HG02943 (cell line): ENCODE measurements around the gene GPRC5C.
"Not testable (repeated sequence)": the region's sequence is repeated elsewhere in the genome, so short reads cannot be mapped to it uniquely, and the experiment has no call there.

Source experiments
- ATAC-seq: cut with Tn5 transposase; IDR thresholded peaks from one replicate; pipeline ENCODE4 v1.9.1; 2021; ENCODE audit warnings: mild to moderate bottlenecking, low read depth, moderate library complexity; ENCODE audit not compliant: unreplicated experiment

Gene GPRC5C

GRCh38 chr17:74405311-74405710 is 26.6 kb upstream of the GPRC5C start:
- ATAC-seq: not testable (repeated sequence)

GRCh38 chr17:74407384-74407783 is 24.5 kb upstream of the GPRC5C start:
- no peak for ATAC-seq

DNA sequence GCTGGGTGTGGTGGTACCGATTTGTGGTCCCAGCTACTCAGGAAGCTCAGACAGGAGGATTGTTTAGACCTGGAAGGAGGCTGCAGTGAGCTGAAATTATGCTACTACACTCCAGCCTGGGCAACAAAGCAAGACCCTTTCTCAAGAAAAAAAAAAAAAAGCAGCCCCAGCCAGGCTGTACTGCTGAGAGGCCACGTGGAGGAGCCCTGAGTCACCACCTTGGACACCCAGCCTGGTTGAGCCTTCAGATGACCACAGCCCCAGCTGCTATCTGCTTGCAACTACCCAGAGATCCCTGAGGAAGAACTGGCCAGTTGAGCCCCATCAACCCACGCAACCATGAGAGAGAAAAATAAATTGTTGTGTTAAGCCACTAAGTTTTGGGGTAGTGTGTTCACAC is 23.6 kb upstream of the GPRC5C start:
- no peak for ATAC-seq

DNA sequence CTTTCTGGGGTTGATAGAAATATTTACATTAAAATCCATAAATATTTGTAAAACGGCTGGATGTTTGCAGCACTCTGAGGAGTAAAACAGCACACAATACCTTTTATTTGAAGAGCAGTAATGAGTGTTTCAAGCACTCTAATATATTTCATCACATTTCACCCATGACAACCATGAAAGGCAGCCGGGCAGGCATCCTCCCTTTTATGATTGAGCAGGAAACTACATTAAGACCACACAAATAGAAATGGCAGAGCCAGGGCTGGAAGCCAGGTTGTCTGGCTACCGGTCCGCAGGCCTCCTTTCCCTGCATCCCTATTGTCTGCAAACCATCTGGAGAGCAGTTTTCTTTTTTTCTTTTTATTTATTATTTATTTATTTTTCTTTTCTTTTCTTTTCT is 23.1 kb upstream of the GPRC5C start:
- no peak for ATAC-seq

- no peak for ATAC-seq
These were observed 21.9 kb upstream of the GPRC5C start for GRCh38 chr17:74410001-74410443.

DNA sequence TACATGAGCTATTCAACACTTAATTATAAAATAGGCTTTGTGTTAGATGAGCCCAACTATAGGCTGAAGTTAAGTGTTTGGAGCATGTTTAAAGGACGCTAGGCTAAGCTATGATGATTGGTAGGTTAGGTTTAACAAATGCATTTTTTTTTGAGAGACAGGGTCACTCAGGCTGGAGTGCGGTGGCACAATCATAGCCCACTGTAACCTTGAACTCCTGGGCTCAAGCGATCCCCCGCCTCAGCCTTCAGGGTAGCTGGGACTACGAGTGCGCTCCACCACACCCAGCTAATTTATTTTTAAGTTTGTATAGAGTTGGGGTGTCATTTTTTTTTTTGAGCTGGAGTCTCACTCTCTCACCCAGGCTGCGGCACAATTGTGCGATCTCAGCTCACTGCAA is 19.3 kb upstream of the GPRC5C start:
- ATAC-seq: no peak

DNA sequence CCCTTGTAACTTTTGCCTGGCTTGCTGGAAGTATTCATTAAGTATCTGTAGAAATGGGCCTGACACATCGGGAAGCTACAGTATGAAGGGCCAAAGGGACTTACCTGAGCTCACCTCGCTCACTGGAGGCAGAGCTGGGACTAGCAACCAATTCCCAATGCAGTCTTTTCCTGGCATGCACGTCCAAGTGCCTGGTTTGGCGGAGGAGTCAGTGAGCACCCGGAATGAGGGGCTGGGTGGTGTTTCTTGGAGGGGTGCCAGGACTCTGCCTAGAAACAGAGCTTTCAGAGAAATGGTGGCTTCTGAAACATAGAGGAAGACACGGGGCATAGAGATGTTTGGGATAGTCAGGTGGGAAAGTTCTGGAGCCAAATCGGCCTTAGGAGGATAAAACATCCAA is 18.4 kb upstream of the GPRC5C start:
- no peak for ATAC-seq

- ATAC-seq: no peak
These were observed 17.4 kb upstream of the GPRC5C start for GRCh38 chr17:74414510-74414909.

GRCh38 chr17:74415608-74416396 is 16.1 kb upstream of the GPRC5C start:
- ATAC-seq: no peak

GRCh38 chr17:74417178-74418045 is 14.5 kb upstream of the GPRC5C start:
- no peak for ATAC-seq

- no peak for ATAC-seq
These were observed 11.9 kb upstream of the GPRC5C start for GRCh38 chr17:74419928-74420411.

- no peak for ATAC-seq
These were observed 7.8 kb upstream of the GPRC5C start for GRCh38 chr17:74424117-74424516.

- ATAC-seq: no peak
These were observed 7.2 kb upstream of the GPRC5C start for GRCh38 chr17:74424657-74425056.

GRCh38 chr17:74426551-74427047 is 5.3 kb upstream of the GPRC5C start:
- ATAC-seq: no peak

GRCh38 chr17:74427048-74427762 is 4.7 kb upstream of the GPRC5C start:
- ATAC-seq: no peak

DNA sequence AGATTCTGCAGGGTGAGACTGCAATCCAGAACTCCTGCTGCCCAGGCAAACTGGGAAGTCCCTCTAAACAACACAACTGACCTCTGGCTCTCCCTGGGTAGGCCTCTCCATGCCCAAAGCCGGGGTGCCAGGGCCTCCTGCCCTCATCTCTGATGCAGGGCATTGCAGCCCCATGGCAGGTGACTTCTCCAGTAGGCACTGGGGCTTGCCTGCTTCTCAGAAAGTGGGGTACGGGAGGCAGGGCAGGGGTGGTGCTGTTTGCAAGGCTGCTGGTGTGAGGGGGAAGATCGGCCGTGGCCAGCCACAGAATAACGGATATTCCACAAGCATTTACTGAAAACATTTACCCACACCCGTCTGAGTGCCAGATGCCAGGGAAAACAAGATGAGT is 4.1 kb upstream of the GPRC5C start:
- ATAC-seq: no peak

GRCh38 chr17:74429604-74430384 is 2.1 kb upstream of the GPRC5C start:
- ATAC-seq: no peak

- no peak for ATAC-seq
These were observed 1.5 kb upstream of the GPRC5C start for GRCh38 chr17:74430385-74430705.

DNA sequence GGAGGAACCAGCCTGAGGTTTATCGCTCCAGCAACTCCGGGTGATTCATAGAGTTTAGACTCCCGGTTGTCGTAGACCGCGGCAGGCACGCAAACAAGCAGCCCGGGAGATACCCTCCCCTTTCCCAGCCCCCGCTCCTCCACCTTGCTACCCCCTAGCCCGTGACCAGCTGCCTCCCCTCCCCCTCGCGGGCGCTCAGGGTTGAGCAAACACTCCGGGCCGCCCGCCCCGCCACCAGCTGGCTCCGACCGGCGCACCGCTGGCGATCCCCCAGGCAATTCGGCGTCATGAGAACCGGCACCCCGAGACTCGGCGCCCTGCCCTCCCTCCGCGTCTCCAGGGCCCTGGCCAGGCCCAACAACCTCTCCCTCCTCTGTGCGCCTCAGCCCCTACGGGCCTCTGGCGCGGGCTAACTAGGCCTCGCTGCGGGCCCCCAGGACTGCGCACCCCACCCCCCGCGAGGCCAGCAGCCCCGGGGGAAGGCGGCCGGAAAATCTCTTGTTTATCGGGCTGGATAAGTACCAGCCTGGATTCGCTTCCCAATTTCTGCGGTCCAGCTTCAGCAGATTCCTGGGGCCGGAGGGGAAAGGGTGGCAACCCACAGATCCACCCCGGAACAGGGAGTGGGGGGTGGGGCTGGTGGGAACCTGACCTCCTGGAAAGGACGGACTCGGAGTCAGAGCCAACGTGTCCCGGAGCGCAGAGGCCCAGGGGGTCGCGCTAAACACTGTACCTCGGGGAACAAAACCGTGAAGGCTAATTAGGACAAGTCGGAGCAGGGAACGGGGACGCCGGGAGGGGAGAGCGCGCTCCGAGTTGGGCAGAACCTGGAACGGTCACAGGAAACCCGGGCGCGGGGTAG is 951 bp upstream of the GPRC5C start:
- ATAC-seq: no peak
